SK-N-MC (cell line): ENCODE results near the gene RAB6D.
"Not testable (repeated sequence)": the region's sequence is repeated elsewhere in the genome, so short reads cannot be mapped to it uniquely, and the experiment has no call there.

Source experiments
- DNase-seq: peaks from one replicate; pipeline ENCODE4 v3.0.0-alpha.2; 2011; ENCODE audit warnings: low read depth, low spot score
- H3K27ac ChIP-seq: fragments of 200-600 bp; sonication (generic); 2 replicates; pipeline ENCODE4 v1.5.1; 2016; ENCODE audit warnings: mixed run types
- H3K36me3 ChIP-seq: fragments of 200-600 bp; sonication (generic); 2 replicates; pipeline ENCODE4 v1.6.1; 2017; ENCODE audit warnings: antibody characterized with exemption, low read length, mixed read lengths; ENCODE audit not compliant: insufficient read depth
- H3K4me3 ChIP-seq: fragments of 200-600 bp; sonication (generic); 2 replicates; pipeline ENCODE4 v1.5.1; 2016
- H3K9ac ChIP-seq: fragments of 200-600 bp; sonication (generic); 2 replicates; pipeline ENCODE4 v1.8.0; 2017; ENCODE audit warnings: mixed run types, mixed read lengths; ENCODE audit not compliant: insufficient read length
- H3K9me3 ChIP-seq: fragments of 200-600 bp; sonication (generic); 2 replicates; pipeline ENCODE4 v1.6.1; 2017; ENCODE audit warnings: low read depth, mild to moderate bottlenecking, antibody characterized with exemption, low read length, moderate library complexity, mixed read lengths
- EZH2 ChIP-seq: fragments of 200-600 bp; sonication (generic); IDR thresholded peaks from one replicate; pipeline ENCODE4 v1.6.1; 2017; ENCODE audit warnings: antibody characterized with exemption
- FOXP2 ChIP-seq: optimal IDR thresholded peaks from 2 replicates; pipeline ENCODE3; 2011; ENCODE audit warnings: mild to moderate bottlenecking, moderate library complexity; ENCODE audit not compliant: insufficient read depth; ENCODE audit errors: extremely low read length, control extremely low read depth
- POLR2AphosphoS5 ChIP-seq: IDR thresholded peaks from 2 replicates; pipeline ENCODE4 v1.6.1; 2012; ENCODE audit warnings: mild to moderate bottlenecking, low read depth, low read length, borderline replicate concordance

The RAB6D gene

GRCh38 chr2:131394147-131394931, 30.4 kb upstream of the RAB6D start:
- H3K9ac ChIP-seq: no peak overlapping the region
- no peaks in the 10 kb centered on the region for H3K36me3 ChIP-seq
- TF ChIP-seq EZH2 (no peak), POLR2AphosphoS5 (no peak), FOXP2 (no peak)
- no peak overlapping the region for H3K27ac ChIP-seq
- H3K9me3 ChIP-seq: no peaks in the 10 kb centered on the region
- no peak overlapping the region for H3K4me3 ChIP-seq
- no peak for DNase-seq

GRCh38 chr2:131391953-131392352, 28.0 kb upstream of the RAB6D start:
- DNase-seq, H3K9me3 ChIP-seq, H3K9ac ChIP-seq, H3K27ac ChIP-seq, H3K4me3 ChIP-seq, H3K36me3 ChIP-seq: not testable (repeated sequence)

- not testable (repeated sequence) for H3K4me3 ChIP-seq
Observed at GRCh38 chr2:131391471-131391870, 27.5 kb upstream of the RAB6D start.

GRCh38 chr2:131390495-131391130, 26.6 kb upstream of the RAB6D start:
- H3K9ac ChIP-seq, H3K4me3 ChIP-seq, H3K9me3 ChIP-seq, DNase-seq, H3K27ac ChIP-seq, H3K36me3 ChIP-seq: not testable (repeated sequence)

More at GRCh38 chr2:131391471-131391870, 27.5 kb upstream of the RAB6D start:
- DNase-seq, H3K9me3 ChIP-seq, H3K36me3 ChIP-seq, H3K27ac ChIP-seq, H3K9ac ChIP-seq: not testable (repeated sequence)

- TF ChIP-seq FOXP2 (no peak), EZH2 (no peak), POLR2AphosphoS5 (no peak)
- no peak overlapping the region for H3K9ac ChIP-seq
- no peak overlapping the region for H3K4me3 ChIP-seq
- no peaks in the 10 kb centered on the region for H3K9me3 ChIP-seq
- no peak overlapping the region for H3K27ac ChIP-seq
- DNase-seq: no peak
- H3K36me3 ChIP-seq: no peaks in the 10 kb centered on the region
Observed at GRCh38 chr2:131389657-131390056, 25.7 kb upstream of the RAB6D start.

- H3K36me3 ChIP-seq, H3K9ac ChIP-seq, H3K9me3 ChIP-seq, DNase-seq, H3K27ac ChIP-seq, H3K4me3 ChIP-seq: not testable (repeated sequence)
Observed at GRCh38 chr2:131388834-131389233, 24.9 kb upstream of the RAB6D start.

- H3K4me3 ChIP-seq, H3K27ac ChIP-seq, H3K9ac ChIP-seq, H3K9me3 ChIP-seq, H3K36me3 ChIP-seq, DNase-seq: not testable (repeated sequence)
Observed at GRCh38 chr2:131373111-131373510, 9.1 kb upstream of the RAB6D start.

GRCh38 chr2:131369954-131370353, 6.0 kb upstream of the RAB6D start:
- Histone ChIP-seq H3K4me3 (no peak overlapping the region), H3K9ac (no peak overlapping the region), H3K36me3 (no peaks in the 10 kb centered on the region), H3K9me3 (no peaks in the 10 kb centered on the region), H3K27ac (no peak overlapping the region)
- no peak for DNase-seq
- TF ChIP-seq FOXP2 (no peak), EZH2 (no peak), POLR2AphosphoS5 (no peak)

GRCh38 chr2:131368493-131369066, 4.6 kb upstream of the RAB6D start:
- H3K27ac ChIP-seq, H3K9me3 ChIP-seq, H3K36me3 ChIP-seq, H3K4me3 ChIP-seq, H3K9ac ChIP-seq, DNase-seq: not testable (repeated sequence)
